Measurements from ENCODE around the gene FOXN3. TPM values are rescaled to one million over a fixed set of nuclear protein-coding genes. Genes with fewer than 3 reads are reported as not detected.
"Not testable (repeated sequence)": the region's sequence is repeated elsewhere in the genome, so short reads cannot be mapped to it uniquely, and the experiment has no call there.

Gene FOXN3
- total RNA-seq, 2 donors from 2014 or later = 141 to 150 TPM

DNA sequence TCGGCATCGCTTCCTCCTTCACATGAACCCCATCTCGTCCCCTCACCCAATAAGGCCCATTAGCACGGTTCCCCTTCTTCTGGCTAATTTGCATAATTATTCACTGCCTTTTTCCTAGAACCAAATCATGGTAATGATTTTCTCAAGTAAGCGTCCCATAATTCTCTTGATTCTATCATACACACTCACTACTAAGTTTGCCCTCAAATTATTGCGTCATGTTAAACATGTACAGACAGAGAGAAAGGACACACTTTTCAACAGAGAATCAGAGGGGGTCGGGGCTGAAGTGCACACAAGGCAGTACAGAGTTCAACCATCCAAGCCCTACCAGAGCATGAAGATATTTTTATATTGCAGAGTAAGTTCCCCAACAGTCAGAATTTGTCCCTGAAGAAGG is 256.6 kb downstream of the FOXN3 start:
- H3K27me3 ChIP-seq (replicated peaks; ENCODE audit: insufficient read depth) = no peaks in the 10 kb centered on the region
- ATAC-seq (ENCODE audit: insufficient number of reproducible peaks, low FRiP score, low read depth) (no peak), DNase-seq (ENCODE audit: low spot score) (no peak)
- H3K4me3 ChIP-seq = no peak overlapping the region
- no peaks in the 10 kb centered on the region for H3K9me3 ChIP-seq
- H3K36me3 ChIP-seq = peaks cover 15% of the 10 kb centered on the region
- no peak overlapping the region for H3K27ac ChIP-seq
- TF ChIP-seq, protein P1, sequence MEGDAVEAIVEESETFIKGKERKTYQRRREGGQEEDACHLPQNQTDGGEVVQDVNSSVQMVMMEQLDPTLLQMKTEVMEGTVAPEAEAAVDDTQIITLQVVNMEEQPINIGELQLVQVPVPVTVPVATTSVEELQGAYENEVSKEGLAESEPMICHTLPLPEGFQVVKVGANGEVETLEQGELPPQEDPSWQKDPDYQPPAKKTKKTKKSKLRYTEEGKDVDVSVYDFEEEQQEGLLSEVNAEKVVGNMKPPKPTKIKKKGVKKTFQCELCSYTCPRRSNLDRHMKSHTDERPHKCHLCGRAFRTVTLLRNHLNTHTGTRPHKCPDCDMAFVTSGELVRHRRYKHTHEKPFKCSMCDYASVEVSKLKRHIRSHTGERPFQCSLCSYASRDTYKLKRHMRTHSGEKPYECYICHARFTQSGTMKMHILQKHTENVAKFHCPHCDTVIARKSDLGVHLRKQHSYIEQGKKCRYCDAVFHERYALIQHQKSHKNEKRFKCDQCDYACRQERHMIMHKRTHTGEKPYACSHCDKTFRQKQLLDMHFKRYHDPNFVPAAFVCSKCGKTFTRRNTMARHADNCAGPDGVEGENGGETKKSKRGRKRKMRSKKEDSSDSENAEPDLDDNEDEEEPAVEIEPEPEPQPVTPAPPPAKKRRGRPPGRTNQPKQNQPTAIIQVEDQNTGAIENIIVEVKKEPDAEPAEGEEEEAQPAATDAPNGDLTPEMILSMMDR (IDR thresholded peaks at IDR 0.05) = no peak
- peaks cover 10 to 18% of the 10 kb centered on the region in 2 donors for H3K4me1 ChIP-seq (ENCODE audit: control insufficient read depth in 1 of 2, low read depth in 2 of 2)

GRCh38 chr14:89158701-89159100 is 258.3 kb downstream of the FOXN3 start:
- ATAC-seq (ENCODE audit: insufficient number of reproducible peaks, low FRiP score, low read depth) = no peak
- Histone ChIP-seq H3K4me3 (no peak overlapping the region), H3K4me1 (ENCODE audit: control insufficient read depth in 1 of 2, low read depth in 2 of 2) (peaks cover 0 to 2% of the 10 kb centered on the region in 2 donors), H3K27me3 (replicated peaks; ENCODE audit: insufficient read depth) (no peaks in the 10 kb centered on the region), H3K9me3 (no peaks in the 10 kb centered on the region), H3K27ac (no peak overlapping the region), H3K36me3 (peaks cover 16% of the 10 kb centered on the region)
- TF ChIP-seq, protein P1 (IDR thresholded peaks at IDR 0.05) = no peak
- no peak for DNase-seq (ENCODE audit: low spot score)

GRCh38 chr14:89158104-89158503 is 258.9 kb downstream of the FOXN3 start:
- H3K27ac ChIP-seq; H3K4me3 ChIP-seq; H3K4me1 ChIP-seq (ENCODE audit: control insufficient read depth in 1 of 2, low read depth in 2 of 2); H3K9me3 ChIP-seq; DNase-seq (ENCODE audit: low spot score); ATAC-seq (ENCODE audit: insufficient number of reproducible peaks, low FRiP score, low read depth); H3K27me3 ChIP-seq (replicated peaks; ENCODE audit: insufficient read depth): not testable (repeated sequence)
- H3K36me3 ChIP-seq = peaks cover 16% of the 10 kb centered on the region

DNA sequence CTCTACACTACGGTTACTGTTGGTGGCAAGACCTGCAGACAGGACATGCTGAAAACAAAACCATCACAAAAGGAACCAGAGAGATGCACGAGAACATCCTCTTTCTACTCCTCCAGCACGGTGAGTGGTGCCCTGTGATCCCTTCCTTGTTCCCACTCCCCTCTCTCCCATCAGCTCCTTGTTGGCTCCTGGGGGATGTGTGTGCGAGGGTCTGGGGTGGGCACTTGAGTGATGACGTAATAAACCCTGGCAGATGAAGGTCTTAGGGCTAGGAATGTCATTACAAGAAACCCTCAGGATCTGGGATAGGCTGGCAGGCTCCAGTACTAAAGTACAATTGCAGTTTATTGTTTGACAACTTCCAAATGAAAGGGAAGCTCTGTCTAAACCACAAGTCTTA is 261.5 kb downstream of the FOXN3 start:
- peaks cover 7% of the 10 kb centered on the region for H3K36me3 ChIP-seq

DNA sequence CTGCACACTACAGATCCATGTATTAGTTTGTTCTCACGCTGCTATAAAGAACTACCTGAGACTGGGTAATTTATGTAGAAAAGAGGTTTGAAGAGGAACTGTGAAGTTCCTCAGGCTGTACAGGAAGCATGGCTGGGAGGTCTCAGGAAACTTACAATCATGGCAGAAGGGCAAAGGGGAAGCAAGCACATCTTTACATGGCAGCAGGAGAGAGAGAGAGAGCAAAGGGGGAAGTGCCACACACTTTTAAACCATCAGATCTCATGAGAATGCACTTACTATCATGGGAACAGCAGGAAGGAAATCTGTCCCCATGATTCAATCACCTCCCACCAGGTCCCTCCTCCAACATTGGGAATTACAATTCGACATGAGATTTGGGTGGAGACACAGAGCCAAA is 265.3 kb downstream of the FOXN3 start:
- H3K9me3 ChIP-seq; DNase-seq (ENCODE audit: low spot score); H3K27me3 ChIP-seq (replicated peaks; ENCODE audit: insufficient read depth); H3K27ac ChIP-seq; ATAC-seq (ENCODE audit: insufficient number of reproducible peaks, low FRiP score, low read depth); H3K4me3 ChIP-seq; H3K36me3 ChIP-seq; H3K4me1 ChIP-seq (ENCODE audit: control insufficient read depth in 1 of 2, low read depth in 2 of 2): not testable (repeated sequence)

More for the DNA sequence above, 261.5 kb downstream of the FOXN3 start:
- Histone ChIP-seq H3K9me3 (no peaks in the 10 kb centered on the region), H3K27ac (no peak overlapping the region), H3K27me3 (replicated peaks; ENCODE audit: insufficient read depth) (no peaks in the 10 kb centered on the region), H3K4me1 (ENCODE audit: control insufficient read depth in 1 of 2, low read depth in 2 of 2) (no peaks in the 10 kb centered on the region), H3K4me3 (no peak overlapping the region)
- TF ChIP-seq, protein P1 (IDR thresholded peaks at IDR 0.05) = no peak
- no peak for DNase-seq (ENCODE audit: low spot score)
- no peak for ATAC-seq (ENCODE audit: insufficient number of reproducible peaks, low FRiP score, low read depth)

- Histone ChIP-seq H3K27ac (no peak overlapping the region), H3K9me3 (no peaks in the 10 kb centered on the region), H3K4me3 (no peak overlapping the region), H3K36me3 (no peaks in the 10 kb centered on the region), H3K27me3 (replicated peaks; ENCODE audit: insufficient read depth) (no peaks in the 10 kb centered on the region), H3K4me1 (ENCODE audit: control insufficient read depth in 1 of 2, low read depth in 2 of 2) (no peaks in the 10 kb centered on the region)
- TF ChIP-seq, protein P1 (IDR thresholded peaks at IDR 0.05) = no peak
- no peak for ATAC-seq (ENCODE audit: insufficient number of reproducible peaks, low FRiP score, low read depth)
- no peak for DNase-seq (ENCODE audit: low spot score)
Observed at GRCh38 chr14:89146274-89146673, 270.8 kb downstream of the FOXN3 start.
